Mesendoderm (in vitro differentiated cells): ENCODE data around the gene PTPRU.
"Not testable (repeated sequence)": the region's sequence is repeated elsewhere in the genome, so short reads cannot be mapped to it uniquely, and the experiment has no call there.

Experiments
- DNase-seq: peaks from one replicate; pipeline ENCODE4 v3.0.0; 2013
- H2AK5ac ChIP-seq: 2 replicates; pipeline ENCODE4 v1.6.1; 2013; ENCODE audit warnings: low read length, inconsistent platforms
- H2BK120ac ChIP-seq: 2 replicates; pipeline ENCODE4 v1.6.1; 2013; ENCODE audit warnings: low read depth, mild to moderate bottlenecking, low read length, moderate library complexity, mixed read lengths
- H2BK15ac ChIP-seq: replicated peaks from 2 replicates; pipeline ENCODE4 v1.6.1; 2013; ENCODE audit warnings: low read depth, mild to moderate bottlenecking, moderate library complexity
- H2BK5ac ChIP-seq: 2 replicates; pipeline ENCODE4 v1.6.1; 2013; ENCODE audit warnings: low read length, inconsistent platforms
- H3K18ac ChIP-seq: 2 replicates; pipeline ENCODE4 v1.6.1; 2013; ENCODE audit warnings: mild to moderate bottlenecking, low read length, mixed read lengths
- H3K23ac ChIP-seq: one replicate; pipeline ENCODE4 v1.6.1; 2013; ENCODE audit warnings: low read length
- H3K27ac ChIP-seq: 2 replicates; pipeline ENCODE4 v1.5.1; 2013; ENCODE audit warnings: low read depth, mild to moderate bottlenecking, inconsistent platforms, low read length, moderate library complexity
- H3K27me3 ChIP-seq: 2 replicates; pipeline ENCODE4 v1.6.1; 2013; ENCODE audit warnings: low read length, control low read depth, mild to moderate bottlenecking, inconsistent platforms; ENCODE audit not compliant: insufficient read depth, poor library complexity
- H3K36me3 ChIP-seq: 2 replicates; pipeline ENCODE4 v1.6.1; 2013; ENCODE audit warnings: low read length, inconsistent platforms; ENCODE audit not compliant: control insufficient read depth, insufficient read depth
- H3K4ac ChIP-seq: one replicate; pipeline ENCODE4 v1.6.1; 2013; ENCODE audit warnings: low read depth, mild to moderate bottlenecking, low read length, moderate library complexity
- H3K4me1 ChIP-seq: 2 replicates; pipeline ENCODE4 v1.6.1; 2013; ENCODE audit warnings: low read depth, low read length, inconsistent platforms; ENCODE audit not compliant: control insufficient read depth
- H3K4me2 ChIP-seq: 2 replicates; pipeline ENCODE4 v1.6.1; 2013; ENCODE audit warnings: low read length
- H3K4me3 ChIP-seq: 2 replicates; pipeline ENCODE4 v1.5.1; 2013; ENCODE audit warnings: mild to moderate bottlenecking, low read length
- H3K56ac ChIP-seq: one replicate; pipeline ENCODE4 v1.6.1; 2013; ENCODE audit warnings: low read length
- H3K79me1 ChIP-seq: 2 replicates; pipeline ENCODE4 v1.6.1; 2013; ENCODE audit warnings: low read length, inconsistent platforms
- H3K79me2 ChIP-seq: 2 replicates; pipeline ENCODE4 v1.6.1; 2013; ENCODE audit warnings: mild to moderate bottlenecking, low read length; ENCODE audit not compliant: control insufficient read depth, insufficient read depth
- H3K9ac ChIP-seq: 2 replicates; pipeline ENCODE4 v1.6.1; 2013; ENCODE audit warnings: low read length, inconsistent platforms
- H4K5ac ChIP-seq: one replicate; pipeline ENCODE4 v1.6.1; 2013; ENCODE audit warnings: low read length
- H4K8ac ChIP-seq: one replicate; pipeline ENCODE4 v1.6.1; 2013; ENCODE audit warnings: low read depth, mild to moderate bottlenecking, control low read depth, low read length, moderate library complexity
- WGBS: extraction: QIAGEN DNeasy Blood & Tissue Kit; methylation state at CpG from one replicate; pipeline ENCODE4 v1.1.7; 2013; ENCODE audit warnings: low lambda C conversion rate, missing lambda C conversion rate; ENCODE audit not compliant: insufficient coverage; ENCODE audit errors: extremely low coverage; 5-methylcytosine and 5-hydroxymethylcytosine counted together

Gene PTPRU

DNA sequence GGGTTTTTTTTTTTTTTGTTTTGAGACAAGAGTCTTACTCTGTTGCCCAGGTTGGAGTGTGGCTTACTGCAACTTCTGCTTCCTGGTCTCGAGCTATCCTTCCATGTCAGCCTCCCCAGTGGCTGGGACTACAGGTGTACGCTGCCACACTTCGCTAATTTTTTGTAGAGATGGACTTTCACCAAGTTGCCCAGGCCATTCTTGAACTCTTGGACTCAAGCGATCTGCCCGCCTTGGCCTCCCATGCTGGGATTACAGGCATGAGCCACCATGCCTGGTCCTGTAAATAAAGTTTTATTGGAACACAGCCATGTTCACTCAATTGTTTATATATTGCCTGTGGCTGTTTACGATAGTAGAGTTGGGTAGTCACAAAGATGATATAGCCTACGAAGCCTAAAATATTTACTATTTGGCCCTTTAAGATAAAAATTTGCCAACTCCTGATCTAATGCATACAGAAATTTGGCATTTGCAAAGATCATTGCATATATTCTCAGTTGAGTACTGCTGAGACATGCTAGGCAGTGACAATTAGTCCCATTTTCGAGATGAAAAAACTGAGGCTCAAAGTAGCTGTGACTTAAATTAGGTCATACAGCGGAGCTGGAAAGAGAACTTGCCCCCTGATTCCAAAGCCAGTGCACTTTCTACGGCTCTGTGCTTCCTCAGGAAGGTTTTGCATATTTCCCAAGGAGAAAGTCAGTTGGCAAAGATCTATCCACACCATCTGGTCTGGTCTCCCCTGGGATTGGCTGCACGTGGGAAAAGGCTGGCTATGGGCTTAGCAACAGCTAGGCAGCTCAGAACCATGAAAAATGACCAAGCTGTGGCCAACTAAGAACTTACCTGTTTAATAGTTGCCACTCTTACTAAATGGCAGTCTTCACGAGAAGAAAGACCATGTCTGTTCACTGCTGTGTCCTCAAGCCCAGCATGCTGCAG lies 25.0 kb upstream of the PTPRU start:
- no CpG with 5 or more reads among the region's 12 CpGs for WGBS
- Histone ChIP-seq H3K79me2 (no peaks in the 10 kb centered on the region), H2BK120ac (no peak overlapping the region), H3K56ac (no peak overlapping the region), H3K18ac (no peak overlapping the region), H3K4ac (no peak overlapping the region), H2AK5ac (no peak overlapping the region), H3K36me3 (peaks cover 2% of the 10 kb centered on the region), H3K79me1 (no peaks in the 10 kb centered on the region), H3K4me1 (peaks cover 3% of the 10 kb centered on the region), H2BK15ac (no peak overlapping the region), H4K5ac (no peak overlapping the region), H2BK5ac (no peak overlapping the region), H3K9ac (no peak overlapping the region), H3K27me3 (no peaks in the 10 kb centered on the region), H4K8ac (no peak overlapping the region), H3K27ac (peak overlapping the region; percentile 29), H3K4me2 (no peak overlapping the region), H3K4me3 (no peak overlapping the region), H3K23ac (no peak overlapping the region)
- DNase-seq = no peak

- Histone ChIP-seq H2BK120ac (no peak overlapping the region), H3K18ac (no peak overlapping the region), H3K4me1 (peaks cover 3% of the 10 kb centered on the region), H3K36me3 (peaks cover 2% of the 10 kb centered on the region), H3K4me3 (no peak overlapping the region), H3K27ac (no peak overlapping the region), H3K9ac (no peak overlapping the region), H3K4me2 (no peak overlapping the region), H2AK5ac (no peak overlapping the region), H3K79me2 (no peaks in the 10 kb centered on the region), H4K5ac (no peak overlapping the region), H2BK15ac (no peak overlapping the region), H3K4ac (no peak overlapping the region), H3K79me1 (no peaks in the 10 kb centered on the region), H3K27me3 (no peaks in the 10 kb centered on the region), H3K56ac (no peak overlapping the region), H2BK5ac (no peak overlapping the region), H4K8ac (no peak overlapping the region), H3K23ac (no peak overlapping the region)
- no CpG with 5 or more reads among the region's 5 CpGs for WGBS
- no peak for DNase-seq
These were observed 23.3 kb upstream of the PTPRU start for GRCh38 chr1:29213055-29213454.

DNA sequence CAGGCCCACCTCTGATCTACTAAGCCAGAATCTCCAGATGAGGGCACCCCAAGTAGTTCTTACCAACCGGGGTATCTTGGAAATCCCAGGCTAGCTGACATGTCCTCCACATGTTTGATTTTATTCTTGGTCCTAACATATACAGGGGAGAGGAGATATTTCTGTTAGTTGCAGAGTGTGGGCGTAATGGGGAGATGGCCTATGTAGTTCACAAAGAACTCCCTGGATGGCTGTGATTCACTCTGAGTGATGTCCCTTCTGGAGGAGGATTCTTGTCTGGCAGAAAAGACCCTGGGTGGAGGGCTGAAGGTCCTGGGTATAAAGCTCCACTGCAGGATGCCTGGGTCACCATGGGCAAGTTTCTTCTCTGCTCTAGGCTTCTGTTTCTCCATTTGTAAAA lies 18.7 kb upstream of the PTPRU start:
- no peaks in the 10 kb centered on the region for H3K36me3 ChIP-seq
- H3K79me1 ChIP-seq = no peaks in the 10 kb centered on the region
- no peak overlapping the region for H3K27ac ChIP-seq
- no peak overlapping the region for H3K56ac ChIP-seq
- no peak overlapping the region for H2AK5ac ChIP-seq
- no peak overlapping the region for H3K9ac ChIP-seq
- H2BK120ac ChIP-seq = no peak overlapping the region
- H2BK15ac ChIP-seq = no peak overlapping the region
- WGBS = no CpG with 5 or more reads among the region's 2 CpGs
- no peak for DNase-seq
- peaks cover 3% of the 10 kb centered on the region for H3K4me1 ChIP-seq
- no peak overlapping the region for H3K23ac ChIP-seq
- no peaks in the 10 kb centered on the region for H3K27me3 ChIP-seq
- no peak overlapping the region for H3K18ac ChIP-seq
- no peak overlapping the region for H3K4ac ChIP-seq
- H4K8ac ChIP-seq = no peak overlapping the region
- H3K4me2 ChIP-seq = no peak overlapping the region
- H4K5ac ChIP-seq = no peak overlapping the region
- H3K4me3 ChIP-seq = no peak overlapping the region
- H3K79me2 ChIP-seq = no peaks in the 10 kb centered on the region
- H2BK5ac ChIP-seq = no peak overlapping the region

GRCh38 chr1:29218223-29218622 lies 18.1 kb upstream of the PTPRU start:
- H3K36me3 ChIP-seq = no peaks in the 10 kb centered on the region
- no peak overlapping the region for H4K5ac ChIP-seq
- H2BK5ac ChIP-seq = no peak overlapping the region
- no peak overlapping the region for H3K4me2 ChIP-seq
- H2AK5ac ChIP-seq = no peak overlapping the region
- H3K4me3 ChIP-seq = no peak overlapping the region
- no CpG with 5 or more reads among the region's 2 CpGs for WGBS
- no peak overlapping the region for H3K56ac ChIP-seq
- no peak overlapping the region for H4K8ac ChIP-seq
- no peaks in the 10 kb centered on the region for H3K27me3 ChIP-seq
- no peak overlapping the region for H3K9ac ChIP-seq
- no peak overlapping the region for H2BK120ac ChIP-seq
- DNase-seq = no peak
- no peak overlapping the region for H3K4ac ChIP-seq
- no peak overlapping the region for H3K18ac ChIP-seq
- no peaks in the 10 kb centered on the region for H3K79me1 ChIP-seq
- H3K27ac ChIP-seq = no peak overlapping the region
- no peaks in the 10 kb centered on the region for H3K79me2 ChIP-seq
- peaks cover 3% of the 10 kb centered on the region for H3K4me1 ChIP-seq
- no peak overlapping the region for H3K23ac ChIP-seq
- no peak overlapping the region for H2BK15ac ChIP-seq

- Histone ChIP-seq H3K4ac (no peak overlapping the region), H2AK5ac (no peak overlapping the region), H2BK120ac (no peak overlapping the region), H2BK5ac (no peak overlapping the region), H3K4me3 (no peak overlapping the region), H3K4me2 (no peak overlapping the region), H3K18ac (no peak overlapping the region), H2BK15ac (no peak overlapping the region), H4K5ac (no peak overlapping the region), H3K27me3 (no peaks in the 10 kb centered on the region), H3K23ac (no peak overlapping the region), H3K36me3 (no peaks in the 10 kb centered on the region), H3K9ac (no peak overlapping the region), H3K27ac (no peak overlapping the region), H3K79me1 (peaks cover 1% of the 10 kb centered on the region), H3K79me2 (no peaks in the 10 kb centered on the region), H3K56ac (no peak overlapping the region), H4K8ac (no peak overlapping the region), H3K4me1 (no peaks in the 10 kb centered on the region)
- WGBS = no CpG with 5 or more reads among the region's 3 CpGs
- DNase-seq = no peak
These were observed 15.0 kb upstream of the PTPRU start for GRCh38 chr1:29221296-29221695.

DNA sequence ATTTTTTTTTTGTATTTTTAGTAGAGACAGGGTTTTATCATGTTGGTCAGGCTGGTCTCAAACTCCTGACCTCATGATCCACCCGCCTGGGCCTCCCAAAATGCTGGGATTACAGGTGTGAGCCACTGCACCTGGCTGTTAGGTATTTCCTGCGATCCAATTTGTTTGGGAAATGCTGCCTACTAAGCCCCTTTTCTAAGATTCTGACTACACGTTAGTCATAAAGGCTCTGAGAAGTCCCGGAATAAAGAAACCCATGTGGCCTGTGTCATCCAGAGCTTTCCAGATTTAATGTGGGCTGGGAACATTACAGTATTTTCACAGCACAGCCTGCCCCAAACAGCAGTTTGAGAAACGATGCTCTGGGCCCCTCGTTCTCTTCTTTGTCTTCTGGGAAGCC lies 14.1 kb upstream of the PTPRU start:
- H3K27me3 ChIP-seq, H3K4ac ChIP-seq, H3K4me3 ChIP-seq, H2BK5ac ChIP-seq, H3K18ac ChIP-seq, H3K79me2 ChIP-seq, H3K4me2 ChIP-seq, H3K27ac ChIP-seq, DNase-seq, H2AK5ac ChIP-seq, H3K56ac ChIP-seq, H3K4me1 ChIP-seq, H3K23ac ChIP-seq, H3K9ac ChIP-seq, H2BK120ac ChIP-seq, H4K8ac ChIP-seq, H3K36me3 ChIP-seq, H4K5ac ChIP-seq, H2BK15ac ChIP-seq, H3K79me1 ChIP-seq: not testable (repeated sequence)
- WGBS = no CpG with 5 or more reads among the region's 6 CpGs
